ENCODE data around the gene TBC1D3B. TPM values are rescaled to one million over a fixed set of nuclear protein-coding genes. Genes with fewer than 3 reads are reported as not detected.

The TBC1D3B gene
- total and polyA plus RNA-seq, 10 of the 15 experiments (the other 5 are each of a cell fraction or from before 2014, with no cell fraction given), result 0.67 to 8.5 (median 1.7) TPM; not detected in 2

- no peak for TF ChIP-seq ZBTB11 (CRISPR knock-in tag; IDR thresholded peaks at IDR 0.05)
- TF ChIP-seq IRF4 (IDR thresholded peaks at IDR 0.05; ENCODE audit: low read depth, low read length), result peak; percentile 46; the same call in 1 of the 2 replicates
Observed at GRCh38 chr17:36127199-36127893, 49.1 kb downstream of the TBC1D3B start (continued).

- in situ Hi-C loops (cut with MboI) (loop anchor here (25.0 kb wide), 1 partner anchor 362 kb away; the partner anchor contains the start of gene ZNHIT3), intact Hi-C loops (cut with micrococcal nuclease; ENCODE audit: unreplicated experiment) (no loop called here)
- ATAC-seq (no peak), FAIRE-seq (no peak), DNase-seq (ENCODE audit: low read depth, low spot score) (no peak)
- ChIA-PET CTCF (interaction anchor here (0.7 to 1.3 kb wide), 2 partner anchors 7 to 18 kb away, joined by 3 read pairs; no protein-coding TSS in a partner anchor), SMC1A (ENCODE audit: uncharacterized antibody, unreplicated experiment) (interaction anchor here (1.2 to 9.0 kb wide), 4 partner anchors 7 to 156 kb away, joined by 3 to 128 read pairs (median 4); no protein-coding TSS in a partner anchor), POLR2A (no interaction called here), RAD21 (ENCODE audit: unreplicated experiment) (no interaction called here)
- no peaks in the 10 kb centered on the region for H4K20me1 ChIP-seq (ENCODE audit: control insufficient read depth, insufficient read depth)
- peaks cover 18% of the 10 kb centered on the region for H3K4me1 ChIP-seq (ENCODE audit: control insufficient read depth, insufficient read depth, low read length)
- no peaks in the 10 kb centered on the region for H3K79me2 ChIP-seq (ENCODE audit: control insufficient read depth, insufficient read depth, low read length)
- H3K4me2 ChIP-seq (ENCODE audit: control insufficient read depth, insufficient read depth), result no peak overlapping the region
- H3K27ac ChIP-seq (ENCODE audit: control insufficient read depth, insufficient read depth), result no peak overlapping the region
- H3K27me3 ChIP-seq (replicated peaks in 1 of 2; ENCODE audit: control insufficient read depth in 2 of 2, insufficient read depth in 2 of 2, low read length in 1 of 2), result no peaks in the 10 kb centered on the region
- no peaks in the 10 kb centered on the region for H3K36me3 ChIP-seq (ENCODE audit: control insufficient read depth in 2 of 2, insufficient read depth in 2 of 2, low read length in 1 of 2)
- WGBS (ENCODE audit: insufficient coverage, insufficient replicate concordance, low lambda C conversion rate, missing lambda C conversion rate), result 71% methylated on average over 9 of the region's 9 CpGs
- H3K4me3 ChIP-seq, result no peak overlapping the region
- no peak overlapping the region for H2AFZ ChIP-seq (ENCODE audit: control insufficient read depth, low read depth, low read length)
- no TSS peak for BruUV-seq (replicated peaks)
- peak; percentile 48; the same call in 1 of the 2 replicates for TF ChIP-seq RELB (IDR thresholded peaks at IDR 0.05; ENCODE audit: low read depth)
- no peak for TF ChIP-seq CHD2 (IDR thresholded peaks at IDR 0.05; ENCODE audit: borderline replicate concordance, low read depth, low read length)
- TF ChIP-seq JUND (IDR thresholded peaks at IDR 0.05; ENCODE audit: low read depth, low read length), result no peak
- TF ChIP-seq NRF1 (conservative IDR thresholded peaks at IDR 0.05; ENCODE audit: low read depth, low read length), result no peak
- no peak overlapping the region for H3K9ac ChIP-seq (ENCODE audit: control insufficient read depth, insufficient read depth, low read length)
- H3K9me3 ChIP-seq (replicated peaks; ENCODE audit: control insufficient read depth, insufficient read depth, low read length), result peaks cover 18% of the 10 kb centered on the region
Observed at GRCh38 chr17:36124879-36125824, 51.3 kb downstream of the TBC1D3B start.
